ENCODE results near the gene ZNF630.

- TF ChIP-seq POLR2A (IDR thresholded peaks at IDR 0.05) (no peak), CTCF (IDR thresholded peaks at IDR 0.05) (no peak), POLR2AphosphoS5 (IDR thresholded peaks at IDR 0.05) (no peak)
Observed at GRCh38 chrX:48043056-48043455, 28.4 kb downstream of the ZNF630 start.
